NOMO-1 treated with DMSO at 0.1 percent for 48 hours (cell line): Measurements from ENCODE around the gene C19orf85.
A peak's percentile ranks its signal among the peaks of the same experiment; 100 is the strongest.

ENCODE experiments used
- DNase-seq: peaks from one replicate; lab custom pipeline; 2025; ENCODE audit not compliant: unreplicated experiment; lab: John Stamatoyannopoulos, UW

C19orf85 gene

GRCh38 chr19:55489711-55490477 lies 25.3 kb upstream of the C19orf85 start:
- no peak for DNase-seq

- DNase-seq = no peak
Observed at GRCh38 chr19:55488986-55489710, 24.6 kb upstream of the C19orf85 start.

GRCh38 chr19:55487924-55488687 lies 23.6 kb upstream of the C19orf85 start, which contains the start of gene SSC5D:
Gene SSC5D, plus strand, starts transcription at chr19:55488436. Its CDS starts 154 bp downstream, at chr19:55488590.
- DNase-seq = no peak

GRCh38 chr19:55486971-55487923 lies 22.7 kb upstream of the C19orf85 start:
- DNase-seq = no peak

- DNase-seq = no peak
Observed at GRCh38 chr19:55486043-55486970, 21.8 kb upstream of the C19orf85 start.

- no peak for DNase-seq
Observed at GRCh38 chr19:55485439-55486011, 21.0 kb upstream of the C19orf85 start.

- DNase-seq = peak; percentile 29
Observed at GRCh38 chr19:55484593-55485438, 20.3 kb upstream of the C19orf85 start, which contains the start of gene NAT14. Gene NAT14, plus strand, starts transcription at chr19:55485188. Its CDS starts 521 bp downstream, at chr19:55485709.

- DNase-seq = no peak
Observed at GRCh38 chr19:55483706-55484592, 19.4 kb upstream of the C19orf85 start.

GRCh38 chr19:55482967-55483705 lies 18.6 kb upstream of the C19orf85 start:
- no peak for DNase-seq

- DNase-seq = no peak
Observed at GRCh38 chr19:55482156-55482961, 17.8 kb upstream of the C19orf85 start.

GRCh38 chr19:55481794-55482155 lies 17.2 kb upstream of the C19orf85 start:
- DNase-seq = no peak

GRCh38 chr19:55481148-55481793 lies 16.7 kb upstream of the C19orf85 start:
- DNase-seq = no peak

GRCh38 chr19:55479451-55480230 lies 15.1 kb upstream of the C19orf85 start:
- DNase-seq = no peak

- no peak for DNase-seq
Observed at GRCh38 chr19:55479045-55479444, 14.5 kb upstream of the C19orf85 start.
